Measurements from ENCODE around the gene INPP5B.

DNA sequence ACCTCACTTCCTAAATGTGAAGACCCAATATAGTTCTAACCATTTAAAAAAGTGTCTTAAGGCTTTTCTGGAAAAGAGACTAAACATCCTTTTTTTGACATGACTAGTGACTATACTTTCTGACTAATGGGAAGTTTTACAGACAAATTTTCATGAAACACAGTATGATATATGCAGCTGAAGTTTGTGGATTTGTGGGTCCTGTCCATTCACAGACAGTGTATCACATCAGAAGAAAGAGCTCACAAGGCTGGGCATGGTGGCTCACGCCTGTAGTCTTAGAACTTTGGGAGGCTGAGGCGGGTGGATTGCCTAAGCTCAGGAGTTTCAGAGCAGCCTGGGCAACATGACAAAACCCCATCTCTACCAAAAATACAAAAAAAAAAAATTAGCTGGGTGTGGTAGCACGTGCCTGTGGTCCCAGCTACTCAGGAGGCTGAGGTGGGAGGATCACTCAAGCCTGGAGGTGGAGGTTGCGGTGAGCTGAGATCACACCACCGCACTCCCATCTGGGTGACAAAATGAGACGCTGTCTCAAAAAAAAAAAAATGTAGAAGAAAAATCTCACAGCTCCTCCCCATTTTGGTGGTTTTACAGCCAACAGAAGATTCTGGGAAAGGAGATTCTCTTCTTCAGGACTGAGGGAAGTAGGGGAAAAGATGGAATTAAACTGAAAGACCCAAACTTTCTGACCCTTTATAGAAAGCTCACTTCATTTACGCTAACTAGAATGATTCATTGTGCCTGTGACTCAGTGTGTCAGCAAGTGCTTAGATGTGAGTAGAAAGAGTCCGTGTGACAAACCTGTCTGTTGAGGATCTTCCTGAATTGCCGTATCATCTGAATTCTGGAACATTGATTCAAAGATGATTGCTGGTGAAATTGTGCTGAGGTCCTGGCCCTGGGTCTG is 123.7 kb downstream of the INPP5B start:
- TF ChIP-seq POLR2A (conservative IDR thresholded peaks at IDR 0.05) (no peak), EZH2 (IDR thresholded peaks at IDR 0.05; ENCODE audit: borderline replicate concordance, low read depth, low read length) (no peak), JUND (IDR thresholded peaks at IDR 0.05; ENCODE audit: borderline replicate concordance, low read depth, low read length) (no peak), JUND (tag; IDR thresholded peaks at IDR 0.05; ENCODE audit: borderline replicate concordance, low read depth, low read length) (no peak), KDM5B (IDR thresholded peaks at IDR 0.05; ENCODE audit: insufficient replicate concordance, low read depth, low read length) (no peak), FOXM1 (IDR thresholded peaks at IDR 0.05; ENCODE audit: low read depth) (no peak), FOXM1 (CRISPR knock-in tag; IDR thresholded peaks at IDR 0.05; ENCODE audit: low read depth) (no peak), ZNF232 (CRISPR knock-in tag; IDR thresholded peaks at IDR 0.05) (no peak), HOXB6 (CRISPR knock-in tag; IDR thresholded peaks at IDR 0.05; ENCODE audit: borderline replicate concordance) (no peak), KLF6 (CRISPR knock-in tag; IDR thresholded peaks at IDR 0.05; ENCODE audit: borderline replicate concordance) (no peak), NR2C2 (CRISPR knock-in tag; IDR thresholded peaks at IDR 0.05) (no peak), NR2C2 (tag; IDR thresholded peaks at IDR 0.05) (no peak), PRPF4 (IDR thresholded peaks at IDR 0.05; ENCODE audit: insufficient read depth, low read depth, low read length, poor library complexity, severe bottlenecking) (no peak)
- TF ChIP-seq, protein P1, sequence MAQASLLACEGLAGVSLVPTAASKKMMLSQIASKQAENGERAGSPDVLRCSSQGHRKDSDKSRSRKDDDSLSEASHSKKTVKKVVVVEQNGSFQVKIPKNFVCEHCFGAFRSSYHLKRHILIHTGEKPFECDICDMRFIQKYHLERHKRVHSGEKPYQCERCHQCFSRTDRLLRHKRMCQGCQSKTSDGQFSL (CRISPR knock-in tag; IDR thresholded peaks at IDR 0.05): no peak
- TF ChIP-seq, protein P1 (tag; IDR thresholded peaks at IDR 0.05): no peak

All from K562 (cell line).